H1 (cell line): Measurements from ENCODE around the gene RSAD1. TPM values are rescaled to one million over a fixed set of nuclear protein-coding genes. Genes with fewer than 3 reads are reported as not detected.

Experiments
- CTCF ChIA-PET: fragments of 300-600 bp; sonication (Branson Sonifier 250); formaldehyde crosslinking; loops from one replicate; lab custom pipeline; 2021; ENCODE audit not compliant: partially characterized antibody; lab: Charles Lee
- POLR2A ChIA-PET: fragments of 300-600 bp; sonication (Branson Sonifier 250); formaldehyde crosslinking; loops from one replicate; lab custom pipeline; 2021; ENCODE audit warnings: inconsistent platforms; ENCODE audit not compliant: partially characterized antibody; lab: Charles Lee
- DNase-seq, 2 experiments: peaks; one replicate each; pipeline versions ENCODE4 v3.0.0 to v3.0.0-alpha.2; 2010 to 2022; ENCODE audit warnings: low spot score in 2 of 2, low read depth in 1 of 2, mixed read lengths in 1 of 2
- FAIRE-seq: peaks from 2 replicates; lab custom pipeline; 2011; peaks lifted over from hg19 to GRCh38; lab: Jason Lieb, UNC
- H2AFZ ChIP-seq: 2 replicates; pipeline ENCODE4 v1.8.1; 2012; ENCODE audit warnings: low read length, inconsistent platforms
- H2AK5ac ChIP-seq: 2 replicates; pipeline ENCODE4 v1.6.1; 2013; ENCODE audit warnings: low read depth, low read length
- H2BK120ac ChIP-seq: replicated peaks from 2 replicates; pipeline ENCODE3; 2013; ENCODE audit warnings: low read depth, low read length, inconsistent platforms
- H2BK12ac ChIP-seq: 2 replicates; pipeline ENCODE4 v1.6.1; 2013; ENCODE audit warnings: low read depth, low read length
- H2BK15ac ChIP-seq: 2 replicates; pipeline ENCODE4 v1.6.1; 2013; ENCODE audit warnings: low read length
- H2BK20ac ChIP-seq: 2 replicates; pipeline ENCODE4 v1.6.1; 2013; ENCODE audit warnings: low read length
- H2BK5ac ChIP-seq: 2 replicates; pipeline ENCODE4 v1.6.1; 2013; ENCODE audit warnings: low read depth, low read length
- H3K14ac ChIP-seq: 2 replicates; pipeline ENCODE4 v1.6.1; 2013; ENCODE audit warnings: inconsistent platforms; ENCODE audit not compliant: insufficient read length
- H3K18ac ChIP-seq: 2 replicates; pipeline ENCODE4 v1.6.1; 2013; ENCODE audit warnings: low read length; ENCODE audit errors: extremely low read depth
- H3K23ac ChIP-seq: 2 replicates; pipeline ENCODE4 v1.6.1; 2013; ENCODE audit warnings: inconsistent platforms; ENCODE audit not compliant: insufficient read length
- H3K23me2 ChIP-seq: 2 replicates; pipeline ENCODE4 v1.6.1; 2013; ENCODE audit warnings: low read depth, low read length
- H3K27ac ChIP-seq: 2 replicates; pipeline ENCODE4 v1.6.1; 2011; ENCODE audit warnings: low read depth, low read length, inconsistent platforms
- H3K27me3 ChIP-seq, 4 experiments: replicated peaks in 1 of 4; 1 replicate in 1 of 4; 2 replicates in 3 of 4; pipeline versions ENCODE4 v1.6.1 to v1.8.1; 2011 to 2013; ENCODE audit warnings: low read length in 3 of 4, mild to moderate bottlenecking in 3 of 4, inconsistent platforms in 2 of 4, mixed read lengths in 2 of 4, moderate library complexity in 1 of 4; ENCODE audit not compliant: control insufficient read depth in 3 of 4, insufficient read depth in 3 of 4; ENCODE audit errors: extremely low read depth in 1 of 4
- H3K36me3 ChIP-seq, 4 experiments: 2 replicates each; pipeline versions ENCODE4 v1.6.1 to v1.8.1; 2011 to 2013; ENCODE audit warnings: mild to moderate bottlenecking in 4 of 4, low read length in 3 of 4, moderate library complexity in 2 of 4, control low read depth in 1 of 4, inconsistent platforms in 1 of 4; ENCODE audit not compliant: insufficient read depth in 4 of 4, control insufficient read depth in 2 of 4
- H3K4ac ChIP-seq: replicated peaks from 2 replicates; pipeline ENCODE3; 2013; ENCODE audit warnings: low read length, low read depth, mixed read lengths, inconsistent platforms; ENCODE audit not compliant: insufficient read length
- H3K4me1 ChIP-seq, 4 experiments: replicated peaks in 1 of 4; 1 replicate in 1 of 4; 2 replicates in 3 of 4; pipeline versions ENCODE4 v1.6.1 to v1.8.1; 2011 to 2013; ENCODE audit warnings: low read length in 3 of 4, inconsistent platforms in 2 of 4, mixed read lengths in 1 of 4; ENCODE audit not compliant: insufficient read depth in 4 of 4, control insufficient read depth in 3 of 4
- H3K4me2 ChIP-seq, 2 experiments: 2 replicates each; pipeline versions ENCODE4 v1.6.1 to v1.8.1; 2011 to 2013; ENCODE audit warnings: low read depth in 2 of 2, low read length in 2 of 2, control low read depth in 1 of 2, inconsistent platforms in 1 of 2, mild to moderate bottlenecking in 1 of 2; ENCODE audit not compliant: insufficient read depth in 1 of 2
- H3K4me3 ChIP-seq, 4 experiments: fragments of 200-600, 300-600 bp in 1 of 4; sonication (generic), shearing (Covaris generic), sonication (Bioruptor Twin) in 1 of 4; 2 replicates each; pipeline versions ENCODE4 v1.5.1 to v1.8.1; 2011 to 2016; ENCODE audit warnings: low read length in 4 of 4, low read depth in 3 of 4, control low read depth in 2 of 4, inconsistent platforms in 2 of 4, mild to moderate bottlenecking in 2 of 4, mixed read lengths in 1 of 4, moderate library complexity in 1 of 4; ENCODE audit not compliant: insufficient read depth in 2 of 4; ENCODE audit errors: extremely low read depth in 1 of 4
- H3K56ac ChIP-seq: replicated peaks from 2 replicates; pipeline ENCODE3; 2013; ENCODE audit warnings: low read depth, mild to moderate bottlenecking, mixed read lengths, low read length, inconsistent platforms; ENCODE audit not compliant: insufficient read length
- H3K79me1 ChIP-seq: 2 replicates; pipeline ENCODE4 v1.6.1; 2013; ENCODE audit warnings: low read depth, low read length, control low read depth
- H3K79me2 ChIP-seq, 2 experiments: 2 replicates each; pipeline versions ENCODE4 v1.6.1 to v1.8.1; 2012 to 2013; ENCODE audit warnings: low read length in 2 of 2, mild to moderate bottlenecking in 2 of 2, inconsistent platforms in 1 of 2; ENCODE audit not compliant: insufficient read depth in 2 of 2, control insufficient read depth in 1 of 2
- H3K9ac ChIP-seq, 4 experiments: replicated peaks in 1 of 4; 1 replicate in 1 of 4; 2 replicates in 3 of 4; pipeline versions ENCODE4 v1.6.1 to v1.8.1; 2011 to 2013; ENCODE audit warnings: low read depth in 3 of 4, low read length in 3 of 4, control low read depth in 2 of 4, mild to moderate bottlenecking in 2 of 4, moderate library complexity in 2 of 4, inconsistent platforms in 1 of 4; ENCODE audit errors: extremely low read depth in 1 of 4
- H3K9me3 ChIP-seq, 2 experiments: 2 replicates each; pipeline versions ENCODE4 v1.6.1 to v1.8.1; 2012 to 2013; ENCODE audit warnings: mild to moderate bottlenecking in 2 of 2, moderate library complexity in 2 of 2, control low read depth in 1 of 2, inconsistent platforms in 1 of 2, low read depth in 1 of 2, low read length in 1 of 2, mixed read lengths in 1 of 2; ENCODE audit not compliant: insufficient read depth in 2 of 2
- H4K20me1 ChIP-seq, 2 experiments: replicated peaks in 1 of 2; 2 replicates each; pipeline versions ENCODE3 to v1.8.1; 2011 to 2013; ENCODE audit warnings: inconsistent platforms in 2 of 2, low read length in 2 of 2, mild to moderate bottlenecking in 1 of 2; ENCODE audit not compliant: insufficient read depth in 2 of 2, control insufficient read depth in 1 of 2
- H4K5ac ChIP-seq: 2 replicates; pipeline ENCODE4 v1.6.1; 2013; ENCODE audit warnings: low read length, low read depth, mixed read lengths, inconsistent platforms; ENCODE audit not compliant: insufficient read length
- H4K8ac ChIP-seq: 2 replicates; pipeline ENCODE4 v1.8.0; 2013; ENCODE audit warnings: mild to moderate bottlenecking, moderate library complexity, low read length, inconsistent platforms; ENCODE audit not compliant: insufficient read depth; ENCODE audit errors: extremely low read depth
- H4K91ac ChIP-seq: replicated peaks from 2 replicates; pipeline ENCODE3; 2013; ENCODE audit warnings: low read length, mixed read lengths, inconsistent platforms; ENCODE audit not compliant: insufficient read length
- CBX5 ChIP-seq: fragments of 300-800, 300-1000 bp; sonication (generic); IDR thresholded peaks from 2 replicates; pipeline ENCODE4 v1.7.1; 2016; ENCODE audit warnings: antibody characterized with exemption, low read length, low read depth
- CREB1 ChIP-seq: IDR thresholded peaks from 2 replicates; pipeline ENCODE4 v1.6.1; 2012; ENCODE audit warnings: inconsistent platforms
- NANOG ChIP-seq: IDR thresholded peaks from 2 replicates; pipeline ENCODE4 v1.6.1; 2011; ENCODE audit warnings: low read length, low read depth, mild to moderate bottlenecking, inconsistent platforms; ENCODE audit not compliant: insufficient read depth, poor library complexity, severe bottlenecking
- RXRA ChIP-seq: IDR thresholded peaks from 2 replicates; pipeline ENCODE4 v1.6.1; 2011; ENCODE audit warnings: low read depth, mild to moderate bottlenecking, low read length, moderate library complexity; ENCODE audit not compliant: insufficient read depth
- SIX5 ChIP-seq: IDR thresholded peaks from 2 replicates; pipeline ENCODE4 v1.6.1; 2011; ENCODE audit warnings: mild to moderate bottlenecking, low read depth, low read length
- SP1 ChIP-seq: IDR thresholded peaks from 2 replicates; pipeline ENCODE4 v1.6.1; 2011; ENCODE audit warnings: low read depth, low read length
- SP4 ChIP-seq: IDR thresholded peaks from 2 replicates; pipeline ENCODE4 v1.6.1; 2012; ENCODE audit warnings: low read length, inconsistent platforms
- WGBS, 2 experiments: shearing (Covaris generic) in 1 of 2; methylation state at CpG; one replicate each; pipeline versions ENCODE4 v1.1.6 to v1.1.7; 2013 to 2015; ENCODE audit warnings: low lambda C conversion rate in 2 of 2, mixed read lengths in 2 of 2, inconsistent platforms in 1 of 2, low coverage in 1 of 2, missing lambda C conversion rate in 1 of 2; ENCODE audit not compliant: insufficient replicate concordance in 2 of 2, insufficient coverage in 1 of 2, insufficient read length in 1 of 2; ENCODE audit errors: extremely low coverage in 1 of 2, missing lambda C conversion rate in 1 of 2; 5-methylcytosine and 5-hydroxymethylcytosine counted together
- polyA plus RNA-seq, 7 experiments: library from polyadenylated mRNA; depleted of rRNA in 3 of 7; stranded (reverse) in 5 of 7; unstranded in 2 of 7; fragments of >200 nt in 5 of 7; fragments of 200-250 nt in 2 of 7; gene quantifications; 1 replicate in 5 of 7; 2 replicates in 1 of 7; 4 replicates in 1 of 7; pipeline versions ENCODE4 v1.2.1 to v1.2.3, GENCODE V29; 2011 to 2013; ENCODE audit warnings: missing spikeins in 2 of 7, mixed read lengths in 2 of 7
- total RNA-seq: library from RNA; stranded (reverse); fragmentation: NEBNext Ultra II Directional; extraction: Animal tissue kit (Norgen Biotek cat#: 25700); gene quantifications from 2 replicates; pipeline ENCODE4 v1.2.1, GENCODE V29; 2021

Gene RSAD1
- total and polyA plus RNA-seq, 2 of the 8 experiments (the other 6 are each of a cell fraction or from before 2014, with no cell fraction given): 17.9 to 33.5 TPM

- no peak overlapping the region; a peak in 1 of 4 replicates for H3K4me2 ChIP-seq
- H3K18ac ChIP-seq: peak overlapping the region; percentile 32; the same call in 1 of the 2 replicates
- H4K91ac ChIP-seq: no peak overlapping the region
- H2AFZ ChIP-seq: no peak overlapping the region
- no peak overlapping the region for H3K27ac ChIP-seq
- H2BK120ac ChIP-seq: no peak overlapping the region
- H3K4ac ChIP-seq: no peak overlapping the region
- H3K4me1 ChIP-seq: peaks cover 3 to 10% (median 6%) of the 10 kb centered on the region in 4 experiments; a peak in 6 of 7 replicates
- peak overlapping the region; percentile 10 for H4K5ac ChIP-seq
- H3K9ac ChIP-seq: no peak overlapping the region
- no peaks in the 10 kb centered on the region for H3K36me3 ChIP-seq
- H3K23ac ChIP-seq: no peak overlapping the region
- peak overlapping the region; percentile 61; the same call in 1 of the 2 replicates for H2BK20ac ChIP-seq
- H2BK5ac ChIP-seq: no peak overlapping the region
- H4K8ac ChIP-seq: no peak overlapping the region; the same call in 1 of the 2 replicates
- FAIRE-seq (no peak), DNase-seq (no peak)
- H3K23me2 ChIP-seq: no peaks in the 10 kb centered on the region; the same call in 1 of the 2 replicates
- no peak overlapping the region for H2BK12ac ChIP-seq
- no peaks in the 10 kb centered on the region for H3K9me3 ChIP-seq
- WGBS, 2 experiments: 68% methylated on average over 4 of the region's 5 CpGs; no CpG with 5 or more reads in 1 of the 2 experiments
- no peak overlapping the region for H3K4me3 ChIP-seq
- H4K20me1 ChIP-seq: no peaks in the 10 kb centered on the region
- H3K79me1 ChIP-seq: no peaks in the 10 kb centered on the region
- H3K27me3 ChIP-seq: peaks cover 0 to 5% (median 0%) of the 10 kb centered on the region in 4 experiments; a peak in 2 of 7 replicates
- ChIA-PET CTCF (interaction anchor here (0.7 to 2.7 kb wide), 6 partner anchors 11 to 1161 kb away, joined by 3 to 13 read pairs (median 6); no protein-coding TSS in a partner anchor), POLR2A (interaction anchor here (0.7 to 1.3 kb wide), 2 partner anchors 9 to 48 kb away, joined by 3 read pairs; no protein-coding TSS in a partner anchor)
- H3K56ac ChIP-seq: no peak overlapping the region
- no peak overlapping the region for H2AK5ac ChIP-seq
- no peak overlapping the region for H2BK15ac ChIP-seq
- H3K14ac ChIP-seq: no peak overlapping the region
- H3K79me2 ChIP-seq: no peaks in the 10 kb centered on the region
- TF ChIP-seq SP4 (no peak), CBX5 (no peak), CREB1 (no peak), SP1 (no peak), SIX5 (no peak), NANOG (no peak), RXRA (no peak)
Observed at GRCh38 chr17:50527155-50527762, 48.6 kb downstream of the RSAD1 start.
